Epithelial cell of esophagus (primary cell): ENCODE data around the gene KIAA1217.
"Not testable (repeated sequence)": the region's sequence is repeated elsewhere in the genome, so short reads cannot be mapped to it uniquely, and the experiment has no call there.

ENCODE experiments used
- DNase-seq: peaks from one replicate; pipeline ENCODE4 v3.0.0; 2010; ENCODE audit warnings: low read depth
- H3K4me3 ChIP-seq: 2 replicates; pipeline ENCODE4 v1.5.1; 2011; ENCODE audit warnings: mild to moderate bottlenecking, low read length, control low read depth
- CTCF ChIP-seq: IDR thresholded peaks from 2 replicates; pipeline ENCODE4 v1.5.1; 2011; ENCODE audit warnings: low read depth, mild to moderate bottlenecking, low read length, control low read depth, inconsistent platforms; ENCODE audit not compliant: insufficient read depth; ENCODE audit errors: missing control alignments

Gene KIAA1217

GRCh38 chr10:24469993-24470392 is 261.1 kb downstream of the KIAA1217 start:
- no peak for DNase-seq
- TF ChIP-seq CTCF: no peak
- no peak overlapping the region for H3K4me3 ChIP-seq

GRCh38 chr10:24475598-24475997 is 266.7 kb downstream of the KIAA1217 start:
- no peak overlapping the region for H3K4me3 ChIP-seq
- TF ChIP-seq CTCF: no peak
- no peak for DNase-seq

DNA sequence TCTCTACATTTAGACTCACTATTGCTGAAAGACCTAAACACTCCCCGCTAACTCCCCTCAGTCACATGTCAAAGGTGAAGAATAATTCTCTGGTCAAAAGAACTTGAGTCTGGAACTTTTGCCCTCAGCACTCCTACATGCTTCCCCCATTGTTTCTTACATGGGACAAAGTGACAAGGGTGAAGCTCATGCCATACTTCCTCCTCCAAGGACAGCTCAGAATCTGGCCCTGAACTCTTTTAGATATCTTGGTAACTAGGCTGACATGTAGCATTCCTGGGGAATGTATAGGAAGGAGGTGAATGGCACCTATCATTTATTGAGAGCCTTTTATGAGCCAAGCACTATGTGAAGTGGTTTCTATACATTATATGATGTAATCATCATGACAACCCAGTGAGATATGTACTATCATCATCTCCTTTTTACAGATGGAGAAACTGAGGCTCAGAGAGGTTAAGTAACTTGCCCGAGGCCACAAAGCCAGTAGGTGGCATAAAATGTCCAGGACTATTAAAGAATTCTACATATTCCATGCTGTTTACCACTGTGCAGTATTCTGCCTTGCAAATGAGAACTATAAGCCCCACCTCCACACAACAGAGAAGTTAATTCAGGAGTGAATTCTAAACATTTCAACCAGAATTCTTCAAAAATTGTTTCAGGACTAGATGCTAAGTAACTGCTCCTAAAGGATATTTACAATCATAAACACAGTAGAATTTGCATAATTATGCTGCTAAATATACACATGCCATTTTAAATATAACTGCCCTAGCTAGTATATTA is 268.2 kb downstream of the KIAA1217 start:
- no peak overlapping the region for H3K4me3 ChIP-seq
- no peak for DNase-seq
- no peak for TF ChIP-seq CTCF

DNA sequence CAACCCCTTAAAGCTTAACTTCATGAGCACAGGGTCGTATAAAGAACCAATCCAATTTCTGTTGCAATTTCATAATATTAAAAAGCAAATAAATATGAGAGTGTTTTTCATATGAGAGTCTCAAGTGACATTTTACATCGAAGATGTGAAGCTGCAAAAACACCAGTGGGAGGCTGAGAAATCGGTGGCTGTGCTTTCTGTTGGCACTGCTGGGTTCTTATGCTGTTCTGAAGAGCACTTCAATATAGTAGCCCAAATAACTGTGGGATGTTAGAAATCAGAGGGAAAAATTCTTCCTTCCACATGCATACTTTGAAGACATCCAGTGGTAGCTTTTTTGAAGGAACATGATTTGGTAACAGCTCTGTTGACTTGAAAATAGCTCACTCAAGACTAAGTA is 269.0 kb downstream of the KIAA1217 start:
- no peak overlapping the region for H3K4me3 ChIP-seq
- TF ChIP-seq CTCF: no peak
- no peak for DNase-seq

- no peak for DNase-seq
- H3K4me3 ChIP-seq: no peak overlapping the region
- TF ChIP-seq CTCF: no peak
Measured at GRCh38 chr10:24479806-24480205, 270.9 kb downstream of the KIAA1217 start.

GRCh38 chr10:24480447-24480846 is 271.5 kb downstream of the KIAA1217 start:
- H3K4me3 ChIP-seq: no peak overlapping the region
- DNase-seq: no peak
- no peak for TF ChIP-seq CTCF

GRCh38 chr10:24481241-24481640 is 272.3 kb downstream of the KIAA1217 start:
- TF ChIP-seq CTCF: no peak
- no peak overlapping the region for H3K4me3 ChIP-seq
- no peak for DNase-seq

DNA sequence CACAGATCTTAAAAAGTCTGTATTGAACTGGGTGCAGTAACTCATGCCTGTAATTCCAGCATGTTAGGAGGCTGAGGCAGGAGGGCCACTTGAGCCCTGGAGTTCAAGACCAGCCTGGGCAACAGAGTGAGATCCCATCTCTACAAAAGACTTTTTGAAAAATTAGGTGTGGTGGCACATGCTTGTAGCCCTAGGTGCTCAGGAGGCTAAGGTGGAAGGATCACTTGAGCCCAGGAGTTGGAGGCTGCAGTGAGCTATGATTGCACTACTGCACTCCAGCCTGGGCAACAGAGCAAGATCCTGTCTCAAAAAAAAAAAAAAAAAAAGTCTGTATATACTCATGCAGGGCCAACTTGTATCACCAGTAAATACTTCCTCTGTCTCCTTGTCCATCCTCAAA is 273.8 kb downstream of the KIAA1217 start:
- not testable (repeated sequence) for H3K4me3 ChIP-seq, DNase-seq
